AG20443 (cell line): ENCODE measurements around the gene GPC2.
A peak's percentile ranks its signal among the peaks of the same experiment; 100 is the strongest.
"Not testable (repeated sequence)": the region's sequence is repeated elsewhere in the genome, so short reads cannot be mapped to it uniquely, and the experiment has no call there.

Experiments used
- DNase-seq: peaks from one replicate; pipeline ENCODE4 v3.0.0; 2012; ENCODE audit warnings: low spot score, mixed read lengths

GPC2 gene, protein sequence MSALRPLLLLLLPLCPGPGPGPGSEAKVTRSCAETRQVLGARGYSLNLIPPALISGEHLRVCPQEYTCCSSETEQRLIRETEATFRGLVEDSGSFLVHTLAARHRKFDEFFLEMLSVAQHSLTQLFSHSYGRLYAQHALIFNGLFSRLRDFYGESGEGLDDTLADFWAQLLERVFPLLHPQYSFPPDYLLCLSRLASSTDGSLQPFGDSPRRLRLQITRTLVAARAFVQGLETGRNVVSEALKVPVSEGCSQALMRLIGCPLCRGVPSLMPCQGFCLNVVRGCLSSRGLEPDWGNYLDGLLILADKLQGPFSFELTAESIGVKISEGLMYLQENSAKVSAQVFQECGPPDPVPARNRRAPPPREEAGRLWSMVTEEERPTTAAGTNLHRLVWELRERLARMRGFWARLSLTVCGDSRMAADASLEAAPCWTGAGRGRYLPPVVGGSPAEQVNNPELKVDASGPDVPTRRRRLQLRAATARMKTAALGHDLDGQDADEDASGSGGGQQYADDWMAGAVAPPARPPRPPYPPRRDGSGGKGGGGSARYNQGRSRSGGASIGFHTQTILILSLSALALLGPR

DNA sequence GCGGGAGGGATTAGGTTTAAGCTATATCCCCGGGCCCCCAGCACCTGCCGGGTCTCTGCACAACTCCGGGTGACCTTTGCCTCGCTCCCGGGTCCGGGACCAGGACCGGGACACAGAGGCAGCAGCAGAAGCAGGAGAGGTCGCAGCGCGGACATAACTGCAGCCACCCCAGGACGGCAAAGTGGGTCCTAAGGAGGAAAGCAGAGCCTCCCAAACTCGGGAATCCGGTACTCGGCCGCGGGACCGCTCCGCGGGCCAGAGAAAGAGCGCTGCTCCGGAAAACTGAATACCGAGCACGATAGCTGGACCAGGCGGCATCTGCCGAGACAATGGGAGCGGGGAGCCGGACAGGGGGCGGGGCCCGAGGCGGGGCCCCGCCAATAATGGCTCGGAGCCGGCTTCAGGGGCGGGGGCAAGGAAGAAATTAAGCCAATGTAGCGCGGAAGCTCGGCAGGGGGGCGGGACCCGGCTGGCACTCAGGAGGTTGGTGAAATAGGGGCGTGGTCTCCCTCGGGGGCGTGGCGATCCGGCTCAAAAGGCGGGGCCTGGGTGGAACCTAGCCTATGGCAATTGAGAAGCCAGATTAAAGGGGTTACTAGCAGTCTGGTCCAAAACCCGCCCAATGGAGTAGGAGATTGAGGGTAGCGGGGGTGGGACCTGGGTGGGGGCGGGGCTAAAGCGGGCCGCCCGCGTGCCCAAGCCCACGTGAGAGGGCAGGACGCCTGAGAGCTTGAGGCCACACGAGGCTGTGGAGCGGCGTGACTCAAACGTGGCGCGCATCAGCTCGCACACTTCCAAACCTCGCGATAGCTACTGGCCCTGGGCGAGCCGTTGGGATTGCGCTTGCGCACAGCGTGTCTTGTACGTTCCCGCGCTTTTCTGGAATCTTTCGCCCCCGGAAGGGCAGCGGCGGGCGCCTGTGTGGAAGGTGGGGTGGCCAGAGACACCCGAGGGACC lies at the start of gene GPC2, which contains the start of gene STAG3:
Gene GPC2, minus strand, starts transcription at position 337 of the 957 bp plus-strand sequence. Its CDS starts 182 bp downstream, at position 155.
Gene STAG3, plus strand, starts transcription at position 874 of the 957 bp plus-strand sequence. CDS start 2,639 bp downstream, outside the sequence.
- peak; percentile 98 for DNase-seq

DNA sequence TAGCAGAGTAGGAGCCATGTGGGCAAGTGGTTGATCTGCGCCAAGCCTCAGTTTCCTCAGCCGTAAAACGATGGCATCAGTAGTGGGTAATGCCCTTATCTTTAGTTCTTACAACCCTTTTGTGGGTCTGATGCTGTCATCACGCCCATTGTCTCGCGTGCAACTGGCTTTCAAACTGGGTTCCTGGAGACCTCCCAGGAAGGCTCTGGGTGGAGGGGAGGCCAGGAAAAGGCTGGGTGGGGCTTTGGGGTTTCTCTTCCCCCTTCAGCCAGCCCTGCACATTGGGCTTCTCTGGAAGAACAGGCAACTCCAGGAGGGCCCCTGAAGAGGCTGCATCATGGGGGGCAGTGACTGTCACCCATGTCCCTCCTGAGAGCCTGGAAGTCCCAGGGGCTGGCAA lies 47.7 kb upstream of the GPC2 start:
- DNase-seq, result not testable (repeated sequence)

DNA sequence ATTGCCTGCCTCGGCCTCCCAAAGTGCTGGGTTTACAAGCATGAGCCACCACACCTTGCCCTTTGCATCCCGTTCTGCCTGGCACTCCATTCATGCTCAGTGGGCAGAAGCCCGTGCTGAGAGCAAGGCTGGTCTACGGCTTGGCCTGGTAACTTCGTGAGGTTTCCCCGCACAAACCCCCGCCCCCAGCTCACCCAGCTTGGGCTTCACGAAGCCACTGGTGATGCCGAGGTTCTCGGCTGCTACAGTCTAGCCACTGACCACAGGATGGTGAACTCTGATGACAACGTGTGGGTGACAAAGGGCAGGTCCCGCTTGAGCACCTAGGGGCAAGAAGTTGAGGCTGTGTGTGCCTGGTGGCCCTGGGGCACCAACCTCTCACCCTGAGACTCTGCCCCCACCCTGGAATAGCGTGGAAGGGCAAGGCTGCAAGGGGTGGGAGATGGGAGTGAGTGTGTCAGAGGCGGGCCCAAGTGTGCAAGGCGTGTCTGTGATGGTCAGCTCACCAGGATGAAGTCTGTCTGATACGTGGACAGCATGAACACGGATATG lies 46.3 kb upstream of the GPC2 start:
- DNase-seq, result not testable (repeated sequence)

DNA sequence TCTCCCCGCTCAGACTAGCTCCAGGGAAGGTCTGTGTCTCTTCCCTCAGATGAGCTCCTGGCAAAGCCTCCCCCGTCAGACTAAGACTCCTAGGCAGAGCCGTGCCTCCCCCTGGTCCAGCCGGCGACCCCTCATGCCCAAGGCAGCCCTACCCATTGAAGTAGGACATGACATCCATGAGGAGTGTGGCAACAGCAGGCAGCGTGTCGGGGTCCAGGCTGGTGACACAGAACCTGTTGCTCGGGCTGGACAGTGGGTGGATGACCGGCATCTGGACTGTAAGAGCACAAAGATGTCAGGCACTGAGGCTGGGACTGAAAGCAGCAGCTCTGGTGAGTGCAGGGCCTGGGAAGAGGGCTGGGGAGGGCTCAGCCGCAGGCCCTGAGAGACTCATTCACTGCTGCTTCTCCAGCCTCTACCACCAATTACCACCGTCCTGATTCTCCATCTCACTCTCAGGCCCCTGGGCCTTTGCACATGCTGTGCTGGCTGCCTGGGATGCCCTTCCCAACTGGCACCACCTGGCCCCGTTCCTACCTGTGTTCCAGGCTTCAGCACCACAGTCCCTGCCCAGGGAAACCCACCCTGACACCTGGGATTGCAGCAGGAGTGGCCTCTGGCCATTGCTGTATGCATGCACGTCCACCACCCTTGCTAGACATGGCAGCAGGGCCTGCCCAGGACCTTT lies 45.4 kb upstream of the GPC2 start:
- no peak for DNase-seq

DNA sequence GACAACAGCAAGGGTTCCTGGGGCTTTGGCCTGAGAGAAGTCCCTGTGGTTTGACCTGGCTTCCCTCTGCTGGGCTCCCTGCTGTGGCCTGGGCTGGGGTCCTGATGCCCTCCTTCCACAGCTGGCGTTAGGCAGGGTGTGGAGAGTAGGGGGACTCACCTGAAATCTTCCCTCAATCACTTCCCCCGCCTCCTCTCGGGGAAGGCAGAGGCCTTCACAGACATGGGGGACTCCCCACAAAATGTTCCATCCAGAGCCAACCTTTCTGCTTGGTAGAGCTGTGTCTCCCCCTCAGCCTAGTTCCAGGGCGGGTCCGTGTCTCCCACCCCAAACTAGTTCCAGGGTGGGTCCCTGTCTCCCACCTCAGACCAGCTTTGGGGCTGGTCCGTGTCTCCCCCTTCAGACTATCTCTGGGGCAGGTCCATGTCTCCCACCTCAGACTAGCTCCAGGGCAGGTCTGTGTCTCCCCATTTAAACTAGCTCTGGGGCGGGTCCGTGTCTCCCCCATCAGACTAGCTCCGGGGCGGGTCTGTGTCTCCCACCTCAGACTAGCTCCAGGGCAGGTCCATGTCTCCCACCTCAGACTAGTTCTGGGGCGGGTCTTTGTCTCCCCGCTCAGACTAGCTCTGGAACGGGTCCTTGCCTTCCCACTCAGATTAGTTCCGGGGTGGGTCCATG lies 44.7 kb upstream of the GPC2 start:
- no peak for DNase-seq

DNA sequence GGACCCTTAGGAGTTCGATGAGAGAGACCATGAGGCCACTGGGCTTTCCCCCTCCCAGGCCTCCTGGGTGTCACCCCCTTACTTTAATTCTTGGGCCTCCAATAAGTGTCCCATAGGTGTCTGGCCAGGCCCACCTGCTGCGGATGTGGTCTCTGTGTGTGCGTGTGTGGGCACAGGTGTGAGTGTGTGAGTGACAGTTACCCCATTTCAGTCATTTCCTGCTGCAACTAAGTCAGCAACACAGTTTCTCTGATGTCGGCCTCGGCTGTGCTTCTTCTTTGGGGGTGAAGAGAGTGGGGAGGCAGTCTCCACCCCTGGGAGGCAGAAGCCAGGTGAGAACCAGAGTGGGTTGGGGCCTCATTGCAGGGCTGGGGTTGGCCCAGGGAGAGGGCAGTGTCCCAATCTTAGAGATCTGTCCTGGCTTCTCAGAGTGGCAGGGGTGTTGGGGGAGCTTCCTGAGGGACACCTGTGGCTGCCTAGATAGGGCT lies 44.1 kb upstream of the GPC2 start:
- DNase-seq, result no peak

DNA sequence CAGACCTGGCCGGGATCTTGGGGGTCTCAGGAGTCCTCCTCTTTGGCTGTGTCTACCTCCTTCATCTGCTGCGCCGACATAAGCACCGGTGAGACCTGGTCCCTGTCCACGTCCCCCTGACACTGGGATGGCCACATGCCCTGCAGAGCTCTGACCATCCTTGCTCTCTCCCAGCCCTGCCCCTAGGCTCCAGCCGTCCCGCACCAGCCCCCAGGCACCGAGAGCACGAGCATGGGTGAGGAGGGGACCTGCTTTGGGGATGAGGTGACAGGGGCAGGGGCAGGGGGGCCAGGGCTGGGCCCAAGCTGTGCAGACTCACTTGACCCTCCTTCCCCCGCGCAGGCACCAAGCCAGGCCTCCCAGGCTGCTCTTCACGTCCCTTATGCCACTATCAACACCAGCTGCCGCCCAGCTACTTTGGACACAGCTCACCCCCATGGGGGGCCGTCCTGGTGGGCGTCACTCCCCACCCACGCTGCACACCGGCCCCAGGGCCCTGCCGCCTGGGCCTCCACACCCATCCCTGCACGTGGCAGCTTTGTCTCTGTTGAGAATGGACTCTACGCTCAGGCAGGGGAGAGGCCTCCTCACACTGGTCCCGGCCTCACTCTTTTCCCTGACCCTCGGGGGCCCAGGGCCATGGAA lies 43.5 kb upstream of the GPC2 start:
- DNase-seq, result no peak

DNA sequence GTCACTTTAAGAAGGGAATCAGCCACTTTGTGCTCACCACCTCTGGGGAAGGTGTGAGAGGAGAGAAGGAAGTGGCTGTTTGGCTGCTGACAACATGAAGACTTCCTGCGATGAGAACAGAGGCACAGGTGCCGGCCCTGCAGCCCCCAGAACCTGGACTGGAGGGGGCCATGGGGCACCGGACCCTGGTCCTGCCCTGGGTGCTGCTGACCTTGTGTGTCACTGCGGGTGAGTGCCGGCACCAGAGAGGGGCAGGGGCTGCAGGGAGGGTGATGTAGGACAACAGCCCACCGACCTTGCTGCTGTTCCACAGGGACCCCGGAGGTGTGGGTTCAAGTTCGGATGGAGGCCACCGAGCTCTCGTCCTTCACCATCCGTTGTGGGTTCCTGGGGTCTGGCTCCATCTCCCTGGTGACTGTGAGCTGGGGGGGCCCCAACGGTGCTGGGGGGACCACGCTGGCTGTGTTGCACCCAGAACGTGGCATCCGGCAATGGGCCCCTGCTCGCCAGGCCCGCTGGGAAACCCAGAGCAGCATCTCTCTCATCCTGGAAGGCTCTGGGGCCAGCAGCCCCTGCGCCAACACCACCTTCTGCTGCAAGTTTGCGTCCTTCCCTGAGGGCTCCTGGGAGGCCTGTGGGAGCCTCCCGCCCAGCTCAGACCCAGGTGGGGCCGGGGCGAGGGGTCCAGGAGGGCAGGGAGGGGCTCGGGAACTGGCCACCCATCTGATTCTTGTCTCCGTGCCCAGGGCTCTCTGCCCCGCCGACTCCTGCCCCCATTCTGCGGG lies 42.8 kb upstream of the GPC2 start, which contains the start of gene PVRIG:
Gene PVRIG, plus strand, starts transcription at position 149 of the 785 bp plus-strand sequence. Its CDS starts 22 bp downstream, at position 171.
- DNase-seq, result not testable (repeated sequence)

DNA sequence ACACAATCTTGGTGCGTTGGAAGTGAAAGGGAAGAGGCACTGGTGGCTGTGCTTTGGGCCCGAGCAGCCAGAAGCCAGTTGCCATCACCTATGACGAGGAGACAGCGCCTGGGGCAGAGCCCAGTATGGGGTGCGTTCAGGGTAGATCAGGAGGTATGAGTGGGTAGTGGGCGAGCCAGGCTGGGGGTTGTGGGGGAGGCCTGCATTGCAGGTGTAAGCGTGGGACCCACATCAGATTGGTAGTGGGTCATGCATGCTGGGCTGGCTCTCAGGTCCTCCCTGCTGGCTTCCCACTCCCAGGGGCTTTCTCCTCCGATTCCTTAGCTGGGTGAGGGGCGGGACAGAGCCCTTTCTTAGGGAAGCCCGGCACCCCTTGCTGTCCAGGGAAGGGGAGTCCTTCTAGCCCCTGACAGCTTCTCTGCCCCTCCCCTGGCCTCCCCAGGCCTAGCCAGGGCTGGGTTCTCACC lies 42.1 kb upstream of the GPC2 start:
- no peak for DNase-seq

DNA sequence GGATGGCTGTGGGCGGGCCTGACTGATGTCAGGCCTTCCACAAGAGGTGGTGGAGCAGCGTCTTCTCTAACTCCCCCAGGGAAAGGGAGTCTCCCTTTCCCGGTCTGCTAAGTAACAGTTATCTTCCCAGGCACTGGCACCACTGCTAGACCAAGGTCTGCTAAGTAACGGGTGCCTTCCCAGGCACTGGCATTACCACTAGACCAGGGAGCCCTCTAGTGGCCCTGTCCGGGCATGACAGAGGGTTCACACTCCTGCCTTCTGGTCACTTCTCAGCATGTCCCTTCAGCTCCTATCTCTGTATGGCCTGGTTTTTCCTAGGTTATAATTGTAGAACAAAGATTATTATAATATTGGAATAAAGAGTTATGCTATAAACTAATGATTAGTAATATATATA lies 40.8 kb upstream of the GPC2 start:
- DNase-seq, result not testable (repeated sequence)

DNA sequence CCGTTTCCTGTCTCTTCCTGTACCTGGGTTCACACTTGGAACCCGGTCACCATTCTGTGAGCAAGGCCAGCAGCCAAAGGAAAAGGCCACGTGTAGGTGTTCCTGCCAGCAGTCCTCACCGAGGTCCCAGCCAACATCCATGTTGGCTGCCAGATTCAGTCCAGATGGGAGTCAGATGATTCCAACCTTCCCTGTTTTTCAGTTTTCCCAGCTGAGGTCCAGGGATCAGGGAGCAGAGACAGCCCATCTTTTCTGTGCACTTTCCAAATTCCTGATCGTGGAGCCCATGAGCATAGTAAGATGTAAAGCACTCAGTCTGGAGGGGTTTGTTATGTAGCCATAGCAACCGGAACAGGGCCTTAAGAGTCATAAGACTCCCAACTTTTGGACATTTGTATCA lies 38.7 kb upstream of the GPC2 start:
- DNase-seq, result no peak

DNA sequence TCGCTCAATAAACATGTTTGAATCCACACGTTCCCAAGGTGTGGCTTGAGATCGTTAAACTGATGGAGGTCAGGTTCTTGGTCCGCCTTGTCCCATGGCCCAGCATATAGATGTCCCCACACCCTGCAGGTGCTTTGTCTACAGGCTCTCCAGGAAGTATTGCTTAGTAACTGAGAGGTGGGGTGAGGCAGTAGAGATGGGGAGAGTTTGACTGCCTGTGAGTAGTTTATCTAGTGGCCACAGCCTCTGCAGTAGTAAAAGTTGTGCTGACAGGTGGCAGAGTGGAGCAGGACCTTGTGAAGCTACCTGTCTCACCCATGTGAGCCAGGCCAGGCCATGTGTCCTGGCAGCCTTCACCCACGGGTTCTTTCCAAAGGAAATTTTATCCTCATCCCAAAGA lies 37.2 kb upstream of the GPC2 start:
- DNase-seq, result not testable (repeated sequence)

DNA sequence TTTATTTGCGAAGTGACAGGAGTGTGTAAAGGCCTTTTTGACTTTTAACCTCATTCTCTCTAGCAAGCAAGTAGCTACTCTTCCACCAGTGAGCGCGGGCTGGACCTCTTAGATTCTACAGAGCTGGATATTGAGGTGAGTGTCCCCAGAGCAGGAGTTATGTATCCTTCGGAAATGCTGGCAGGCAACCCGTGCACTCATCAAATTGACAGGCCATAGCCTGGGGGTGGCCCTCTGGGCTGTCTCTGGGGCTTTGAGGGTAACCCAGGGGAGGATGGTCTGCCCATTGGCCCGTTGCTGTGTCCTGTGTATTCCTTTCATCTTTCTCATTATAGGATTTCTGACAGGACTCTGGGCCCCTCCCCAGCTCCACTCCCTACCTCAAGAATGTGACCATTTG lies 36.5 kb upstream of the GPC2 start:
- DNase-seq, result no peak

DNA sequence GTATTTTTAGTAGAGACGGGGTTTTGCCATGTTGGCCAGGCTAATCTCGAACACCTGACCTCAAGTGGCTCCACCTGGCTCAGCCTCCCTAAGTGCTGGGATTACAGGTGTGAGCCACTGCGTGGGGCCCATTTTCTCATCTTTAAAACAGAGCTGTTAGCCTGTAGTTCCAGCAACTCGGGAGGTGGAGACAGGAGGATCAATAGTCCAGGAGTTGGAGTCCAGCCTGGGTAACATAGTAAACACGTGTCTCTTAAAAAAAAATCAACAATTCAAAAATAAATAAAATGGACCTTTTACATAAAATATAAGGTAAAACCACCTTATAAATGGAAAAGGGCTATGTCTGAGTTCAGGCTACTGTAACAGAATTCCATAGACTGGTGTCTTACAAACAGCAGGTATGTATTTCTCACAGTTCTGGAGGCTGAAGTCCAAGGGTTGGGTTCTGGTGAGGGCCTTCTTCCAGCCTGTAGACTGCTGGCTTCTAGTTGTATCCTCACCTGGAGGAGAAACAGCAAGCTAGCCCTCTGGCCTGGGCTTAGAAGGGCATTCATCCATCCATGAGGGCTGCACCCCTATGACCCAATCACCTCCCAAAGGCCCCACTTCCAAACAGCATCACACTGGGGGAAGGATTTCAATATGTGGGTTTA lies 35.6 kb upstream of the GPC2 start:
- no peak for DNase-seq

DNA sequence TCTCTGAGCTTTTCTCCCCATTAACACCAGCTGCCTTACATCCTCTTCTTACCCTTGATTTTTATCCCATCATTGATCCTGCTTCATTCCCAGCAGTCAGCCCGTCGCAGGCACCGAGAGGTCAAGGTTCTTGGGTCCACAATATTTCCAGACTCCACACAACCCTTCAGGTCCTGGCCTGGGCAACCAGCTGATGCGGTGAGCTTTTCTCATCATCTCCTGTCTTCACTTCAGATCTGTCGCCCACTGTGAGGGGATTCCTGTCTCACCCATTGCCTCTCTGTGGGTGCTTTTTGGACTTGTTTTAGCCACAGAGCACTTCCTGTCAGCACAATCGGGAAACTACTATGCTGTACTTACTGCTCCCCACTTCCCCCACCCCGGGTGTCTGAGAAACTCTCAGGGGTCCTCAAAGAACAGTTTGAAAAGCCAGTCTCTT lies 34.2 kb upstream of the GPC2 start:
- no peak for DNase-seq

DNA sequence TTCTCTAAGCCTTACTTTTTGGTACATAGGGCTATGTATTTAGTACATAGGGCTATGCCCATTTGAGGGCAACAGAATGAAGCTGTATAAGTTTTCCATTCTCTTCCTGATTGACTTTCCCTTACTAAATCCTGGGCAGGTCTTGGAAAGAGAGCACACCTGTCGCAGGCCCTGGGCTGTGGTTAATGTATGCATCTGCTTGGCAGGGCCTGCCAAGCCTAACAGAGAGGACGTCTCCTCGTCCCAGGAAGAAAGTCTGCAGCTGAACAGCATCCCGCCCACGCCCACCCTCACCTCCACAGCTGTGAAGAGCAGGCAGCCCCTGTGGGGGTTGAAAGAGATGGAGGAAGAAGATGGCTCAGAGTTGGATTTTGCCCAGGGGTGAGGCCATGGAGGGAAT lies 33.6 kb upstream of the GPC2 start:
- no peak for DNase-seq

DNA sequence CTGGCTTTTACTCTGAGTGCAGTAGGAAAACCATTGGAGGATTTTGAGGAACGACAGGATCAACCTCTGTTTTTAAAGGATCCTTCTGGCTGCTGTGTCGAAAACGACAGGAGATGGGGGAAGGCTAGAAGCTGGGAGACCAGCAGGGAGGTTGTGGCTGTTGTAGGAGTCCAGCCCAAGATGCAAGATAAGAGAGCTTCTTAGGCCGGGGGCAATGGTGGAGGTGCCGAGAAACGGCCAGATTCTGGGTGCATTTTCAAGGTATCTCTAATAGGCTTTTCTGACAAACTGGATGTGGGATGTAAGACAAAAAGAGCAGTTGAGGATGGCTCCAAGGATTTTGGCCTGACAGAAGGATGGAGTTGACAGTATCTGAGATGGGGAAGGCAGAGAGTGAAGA lies 32.3 kb upstream of the GPC2 start:
- no peak for DNase-seq

DNA sequence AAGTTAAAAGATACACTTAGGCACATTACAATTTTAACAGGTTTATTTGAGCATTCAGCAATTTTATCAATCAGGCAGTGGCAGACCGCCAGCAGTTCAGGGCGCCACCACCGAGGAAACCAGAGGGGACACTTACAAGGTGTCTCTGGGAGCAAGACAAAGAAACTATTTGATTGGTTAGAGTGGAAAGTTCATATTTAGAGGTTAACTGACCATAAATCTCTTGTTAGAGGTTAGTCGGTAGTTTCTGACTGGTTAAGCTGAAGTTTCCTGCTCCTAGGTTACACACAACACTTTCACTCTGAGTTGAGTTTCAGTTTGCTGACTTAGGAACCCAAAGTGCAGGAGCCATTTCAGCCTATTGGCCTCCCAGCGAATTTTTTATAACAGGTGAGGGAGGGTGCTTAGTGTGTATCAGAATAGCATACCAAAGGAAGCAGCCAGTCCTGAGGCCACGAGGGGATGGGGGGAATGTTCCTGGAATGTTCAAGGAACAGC lies 31.8 kb upstream of the GPC2 start:
- no peak for DNase-seq
